Lower leg skin (tissue), 4 donors: ENCODE results near the gene FOXP4. TPM values are rescaled to one million over a fixed set of nuclear protein-coding genes. Genes with fewer than 3 reads are reported as not detected.

Experiments
- DNase-seq, 2 donors: peaks; one replicate each; pipeline ENCODE4 v3.0.0-alpha.2; 2019; ENCODE audit warnings: low spot score in 2 of 2
- H3K4me3 ChIP-seq: fragments of 200-600 bp; sonication (generic); 2 replicates; pipeline ENCODE4 v1.5.1; 2017; ENCODE audit warnings: mild to moderate bottlenecking, low read depth; ENCODE audit not compliant: poor library complexity, severe bottlenecking
- POLR2A ChIP-seq, 2 donors: fragments of 450-650 bp; IDR thresholded peaks; one replicate each; pipeline ENCODE4 v1.6.1; 2016 to 2017; ENCODE audit warnings: antibody characterized with exemption in 2 of 2, mild to moderate bottlenecking in 1 of 2, moderate library complexity in 1 of 2
- WGBS, 2 donors: methylation state at CpG; one replicate each; pipeline ENCODE4 v1.1.5; 2018; 5-methylcytosine and 5-hydroxymethylcytosine counted together
- intact Hi-C: fragments of 100-400 bp; cut with DNase I; formaldehyde crosslinking; loops from one replicate; pipeline ENCODE4 v1.15.0; 2023; ENCODE audit warnings: low total_unique reads
- total RNA-seq, 4 donors: library from RNA; depleted of rRNA; stranded (reverse); fragments of >200 nt; gene quantifications; one replicate each; pipeline ENCODE4 v1.1.0, GENCODE V29; 2016
- TF ChIP-seq, protein P1 (sequence below), 3 donors: fragments of 450-650 bp; IDR thresholded peaks; one replicate each; pipeline ENCODE4 v1.5.1; 2016; ENCODE audit warnings: antibody characterized with exemption in 3 of 3, mild to moderate bottlenecking in 3 of 3, moderate library complexity in 2 of 3

Gene FOXP4
- total RNA-seq, 4 donors from 2014 or later, result 7.5 to 11.6 (median 10.1) TPM

GRCh38 chr6:41558033-41558807, 12.0 kb downstream of the FOXP4 start:
- no peak overlapping the region for H3K4me3 ChIP-seq
- DNase-seq, result no peak
- 81 to 94% methylated on average over 4 of the region's 4 CpGs for WGBS, 2 donors
- TF ChIP-seq POLR2A (IDR thresholded peaks at IDR 0.05), result no peak
- TF ChIP-seq, protein P1, sequence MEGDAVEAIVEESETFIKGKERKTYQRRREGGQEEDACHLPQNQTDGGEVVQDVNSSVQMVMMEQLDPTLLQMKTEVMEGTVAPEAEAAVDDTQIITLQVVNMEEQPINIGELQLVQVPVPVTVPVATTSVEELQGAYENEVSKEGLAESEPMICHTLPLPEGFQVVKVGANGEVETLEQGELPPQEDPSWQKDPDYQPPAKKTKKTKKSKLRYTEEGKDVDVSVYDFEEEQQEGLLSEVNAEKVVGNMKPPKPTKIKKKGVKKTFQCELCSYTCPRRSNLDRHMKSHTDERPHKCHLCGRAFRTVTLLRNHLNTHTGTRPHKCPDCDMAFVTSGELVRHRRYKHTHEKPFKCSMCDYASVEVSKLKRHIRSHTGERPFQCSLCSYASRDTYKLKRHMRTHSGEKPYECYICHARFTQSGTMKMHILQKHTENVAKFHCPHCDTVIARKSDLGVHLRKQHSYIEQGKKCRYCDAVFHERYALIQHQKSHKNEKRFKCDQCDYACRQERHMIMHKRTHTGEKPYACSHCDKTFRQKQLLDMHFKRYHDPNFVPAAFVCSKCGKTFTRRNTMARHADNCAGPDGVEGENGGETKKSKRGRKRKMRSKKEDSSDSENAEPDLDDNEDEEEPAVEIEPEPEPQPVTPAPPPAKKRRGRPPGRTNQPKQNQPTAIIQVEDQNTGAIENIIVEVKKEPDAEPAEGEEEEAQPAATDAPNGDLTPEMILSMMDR (IDR thresholded peaks at IDR 0.05), result no peak
- intact Hi-C loops, result no loop called here

DNA sequence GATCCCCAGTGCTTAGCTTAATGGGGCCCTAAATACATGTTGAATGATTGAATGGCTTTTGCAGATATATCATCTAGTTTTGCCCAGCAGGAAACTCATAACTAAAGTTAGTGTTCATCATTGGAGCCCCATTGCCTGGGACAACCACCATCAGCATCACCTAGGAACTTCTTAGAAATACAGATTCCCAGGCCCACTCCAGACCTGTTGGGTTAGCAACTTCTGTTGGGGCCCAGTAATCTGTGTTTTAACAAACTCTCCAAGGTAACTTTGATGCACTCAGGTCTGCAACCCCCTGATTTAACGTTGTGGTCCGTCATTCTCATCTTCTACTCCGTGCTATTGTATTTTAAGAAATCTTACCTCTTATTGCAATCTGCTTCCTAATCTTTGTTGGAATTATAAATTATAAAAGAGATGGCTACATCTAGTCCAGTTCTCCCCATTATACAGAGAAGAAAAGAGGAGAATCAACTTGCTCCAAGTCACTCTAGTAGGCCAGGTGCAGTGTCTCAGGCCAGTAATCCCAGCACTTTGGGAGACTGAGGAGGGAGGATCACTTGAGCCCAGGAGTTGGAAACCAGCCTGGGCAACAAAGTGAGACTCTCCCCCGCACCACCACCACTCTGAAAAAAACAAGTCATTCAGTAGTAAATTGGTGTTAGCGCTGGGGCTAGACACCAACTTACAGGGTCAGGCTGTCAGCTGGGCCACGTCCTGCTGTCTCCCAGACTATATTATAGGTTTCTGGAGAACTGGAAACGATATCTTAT, 13.7 kb downstream of the FOXP4 start:
- no peak overlapping the region for H3K4me3 ChIP-seq
- WGBS, 2 donors, result 67 to 80% methylated on average over 7 of the region's 7 CpGs
- intact Hi-C loops, result no loop called here
- DNase-seq, result no peak
- TF ChIP-seq, protein P1 (IDR thresholded peaks at IDR 0.05), result no peak
- no peak for TF ChIP-seq POLR2A (IDR thresholded peaks at IDR 0.05)

- WGBS, 2 donors, result 11 to 16% methylated on average over 43 to 48 of the region's 53 CpGs
- intact Hi-C loops, result no loop called here
- peak overlapping the region; percentile 10 for H3K4me3 ChIP-seq
- TF ChIP-seq POLR2A (IDR thresholded peaks at IDR 0.05), result no peak
- TF ChIP-seq, protein P1 (IDR thresholded peaks at IDR 0.05), result no peak
- DNase-seq, result peak in 1 of 2 donors; percentile 91
Observed at GRCh38 chr6:41560431-41561192, 14.4 kb downstream of the FOXP4 start.

GRCh38 chr6:41561416-41561815, 15.2 kb downstream of the FOXP4 start:
- TF ChIP-seq POLR2A (IDR thresholded peaks at IDR 0.05), result no peak
- TF ChIP-seq, protein P1 (IDR thresholded peaks at IDR 0.05), result no peak
- H3K4me3 ChIP-seq, result no peak overlapping the region
- no peak for DNase-seq
- intact Hi-C loops, result no loop called here
- 89 to 94% methylated on average over 3 of the region's 3 CpGs for WGBS, 2 donors

DNA sequence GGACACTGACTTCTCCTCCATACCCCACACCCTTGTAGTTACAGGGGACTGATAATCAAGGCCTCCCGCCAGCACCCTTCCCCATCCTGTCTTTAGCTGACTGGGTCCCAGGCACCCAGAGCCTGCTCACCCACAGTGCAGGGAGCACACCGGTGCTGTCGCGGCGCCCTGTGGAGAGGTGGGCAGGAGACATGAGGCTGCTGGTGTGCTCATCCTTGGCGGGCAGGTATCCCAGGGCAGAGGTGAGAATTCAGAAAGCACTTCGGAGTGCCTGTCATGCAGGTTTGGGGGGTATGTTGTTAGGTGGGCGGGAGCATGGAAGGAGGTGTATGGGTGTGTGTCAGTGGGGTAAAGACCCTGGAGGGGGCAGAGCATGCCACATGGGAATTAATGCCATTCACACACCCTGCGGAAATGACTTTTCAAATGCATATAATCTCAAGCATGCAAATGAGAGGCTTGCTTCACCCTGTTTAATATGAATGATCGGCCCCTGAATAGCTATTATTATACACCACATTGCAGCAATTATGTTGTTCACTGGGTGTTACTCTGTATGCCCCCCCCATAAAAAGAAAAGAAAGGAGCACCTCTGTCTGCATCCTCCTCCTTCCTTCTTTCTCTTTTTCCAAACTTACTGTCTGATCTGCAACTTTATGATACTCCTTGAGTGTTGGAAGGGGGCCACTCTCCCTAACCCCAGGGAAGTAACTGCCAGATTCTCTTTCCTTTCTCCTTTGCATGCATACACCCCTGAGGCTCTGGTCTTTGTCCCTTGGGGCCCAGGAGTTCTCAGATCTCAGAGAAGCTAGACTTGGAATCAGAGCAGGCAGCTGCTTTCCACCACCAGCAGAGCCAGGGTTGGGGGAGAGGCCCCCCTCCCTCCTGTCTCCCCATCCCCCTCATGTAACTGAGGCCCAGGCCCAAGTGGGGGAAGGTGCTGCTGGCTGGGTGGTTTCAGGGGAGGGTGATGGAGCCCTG, 16.0 kb downstream of the FOXP4 start:
- 83 to 94% methylated on average over 6 to 10 of the region's 10 CpGs for WGBS, 2 donors
- H3K4me3 ChIP-seq, result no peak overlapping the region
- no peak for DNase-seq
- TF ChIP-seq POLR2A (IDR thresholded peaks at IDR 0.05), result no peak
- TF ChIP-seq, protein P1 (IDR thresholded peaks at IDR 0.05), result no peak
- intact Hi-C loops, result no loop called here
